HG03460 (cell line): ENCODE data around the gene TNS1.
"Not testable (repeated sequence)": the region's sequence is repeated elsewhere in the genome, so short reads cannot be mapped to it uniquely, and the experiment has no call there.

Experiments
- ATAC-seq: cut with Tn5 transposase; IDR thresholded peaks from one replicate; pipeline ENCODE4 v1.9.1; 2021; ENCODE audit not compliant: unreplicated experiment

The TNS1 gene

DNA sequence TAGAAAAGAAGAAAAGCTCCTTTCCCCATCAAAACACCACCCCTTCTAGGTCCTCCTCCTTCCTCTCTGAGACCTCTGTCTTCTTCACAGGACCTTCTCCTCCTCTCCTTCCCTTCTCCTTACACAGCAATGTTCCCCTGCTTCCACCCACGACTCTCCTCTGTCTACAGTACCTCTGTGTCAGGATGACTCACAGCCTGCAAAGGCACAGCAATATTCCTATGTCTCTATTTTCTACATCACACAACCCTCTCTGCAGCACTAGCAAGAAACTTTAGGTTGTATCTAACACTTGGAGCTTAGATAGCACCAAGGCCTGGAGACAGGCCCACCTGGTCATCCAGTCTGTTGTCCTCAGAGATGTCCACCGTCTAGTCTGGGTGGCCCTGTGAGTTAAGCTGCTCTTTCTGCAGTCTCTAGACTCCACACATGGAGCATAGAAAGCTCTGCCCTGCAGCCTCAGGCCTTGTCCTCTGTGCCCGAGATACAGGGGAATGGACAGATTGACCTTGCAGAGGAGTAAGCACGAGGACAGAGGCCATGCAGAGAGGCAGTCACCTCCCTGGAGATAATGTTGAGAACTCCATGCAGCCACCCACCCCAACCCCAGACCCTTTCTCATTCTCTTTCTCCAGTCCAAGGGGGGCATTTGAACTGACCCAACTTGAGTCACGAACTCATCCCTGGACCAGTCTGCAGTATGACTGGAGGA, 212.0 kb downstream of the TNS1 start:
- ATAC-seq: no peak

DNA sequence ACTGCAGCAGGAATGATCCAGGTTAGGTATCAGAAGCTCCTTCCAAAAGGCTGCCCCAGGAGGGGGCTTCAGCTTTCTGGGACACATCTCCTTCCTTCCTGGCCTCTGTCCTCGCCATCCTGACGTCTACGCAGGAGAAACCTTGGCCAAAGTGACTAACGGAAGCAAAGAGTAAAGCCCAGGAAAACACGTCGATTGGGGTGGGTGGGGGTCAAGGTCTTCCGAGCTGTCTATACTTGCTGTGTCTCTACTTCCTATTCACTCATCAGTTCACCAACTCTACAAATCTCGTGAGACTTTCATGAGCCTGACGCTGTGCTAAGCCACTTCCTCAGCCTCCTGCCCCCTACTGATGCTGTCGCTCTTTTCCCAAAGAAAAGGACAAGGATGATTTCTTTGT, 212.6 kb downstream of the TNS1 start:
- ATAC-seq: peak; percentile 61

DNA sequence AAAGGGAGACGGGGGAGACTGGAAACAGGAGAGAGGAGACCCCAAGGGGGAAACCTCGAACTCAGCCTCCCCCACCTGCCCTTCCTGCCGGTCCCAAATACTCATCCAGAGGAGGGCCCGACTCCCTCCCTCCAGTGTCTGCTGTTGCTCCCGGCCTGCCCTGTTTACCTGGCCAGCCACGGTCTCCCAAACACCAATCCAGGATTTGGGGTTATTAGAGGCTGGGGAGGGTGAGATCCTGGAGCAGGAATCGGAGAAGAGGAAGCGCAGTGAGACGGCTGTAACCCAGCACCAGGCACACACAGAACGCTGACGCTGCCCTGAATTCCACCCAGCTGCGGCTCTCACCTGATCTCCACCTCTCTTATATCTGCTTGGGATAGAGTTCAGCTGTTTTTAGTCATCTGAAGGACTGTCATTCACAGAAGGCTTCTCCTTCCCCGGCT, 213.0 kb downstream of the TNS1 start:
- no peak for ATAC-seq

DNA sequence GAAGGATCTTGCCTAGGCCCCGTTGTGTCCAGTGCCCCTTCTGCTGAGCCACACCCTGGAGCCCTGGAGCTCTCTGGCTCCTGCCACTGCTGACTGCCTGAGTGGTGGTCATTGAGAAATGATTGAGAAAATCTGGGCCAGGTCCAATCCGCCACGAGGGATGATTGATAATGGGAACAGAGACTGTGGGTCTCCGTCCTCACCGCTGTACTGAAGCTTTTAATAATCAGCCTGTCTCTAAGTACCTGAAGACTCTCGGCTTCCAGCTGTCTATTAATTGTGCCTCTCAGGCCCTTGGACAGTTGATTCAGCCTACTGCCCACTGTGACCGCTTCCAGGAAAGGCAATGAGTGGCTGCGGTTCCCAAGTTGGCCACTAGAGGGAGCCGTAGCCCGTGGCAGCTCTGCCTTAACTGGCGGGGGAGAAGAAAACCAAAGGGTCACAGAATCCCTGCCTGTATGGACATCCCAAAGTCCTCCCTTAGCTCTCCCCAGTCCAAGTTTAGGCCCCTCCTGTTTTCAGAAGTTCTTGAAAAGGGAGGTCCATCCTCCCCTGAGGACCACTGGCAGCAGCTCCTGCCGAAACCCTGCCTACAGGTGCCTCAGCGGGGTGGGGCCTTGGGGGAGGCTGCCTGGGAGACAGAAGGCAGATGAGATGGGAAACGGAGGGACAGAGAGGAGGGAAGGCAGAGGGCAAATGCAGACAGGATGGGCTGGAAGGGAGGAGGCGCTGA, 213.6 kb downstream of the TNS1 start:
- ATAC-seq: no peak

DNA sequence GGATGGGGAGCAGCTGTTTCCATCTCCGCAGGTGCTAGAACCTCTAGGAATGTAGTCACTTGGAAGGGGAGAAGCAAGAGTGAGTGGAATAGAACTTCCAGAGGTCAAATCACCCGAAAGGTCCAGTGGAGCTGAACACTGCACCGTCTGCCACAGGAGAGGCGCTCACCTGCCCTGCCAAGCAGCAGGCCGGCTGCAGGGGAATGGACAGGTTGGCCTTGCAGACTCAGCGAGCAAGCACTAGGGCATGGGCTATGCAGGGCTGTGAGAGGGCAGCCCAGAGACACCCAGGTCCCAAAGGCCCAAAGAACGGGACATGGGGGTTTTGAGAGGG, 214.2 kb downstream of the TNS1 start:
- no peak for ATAC-seq

DNA sequence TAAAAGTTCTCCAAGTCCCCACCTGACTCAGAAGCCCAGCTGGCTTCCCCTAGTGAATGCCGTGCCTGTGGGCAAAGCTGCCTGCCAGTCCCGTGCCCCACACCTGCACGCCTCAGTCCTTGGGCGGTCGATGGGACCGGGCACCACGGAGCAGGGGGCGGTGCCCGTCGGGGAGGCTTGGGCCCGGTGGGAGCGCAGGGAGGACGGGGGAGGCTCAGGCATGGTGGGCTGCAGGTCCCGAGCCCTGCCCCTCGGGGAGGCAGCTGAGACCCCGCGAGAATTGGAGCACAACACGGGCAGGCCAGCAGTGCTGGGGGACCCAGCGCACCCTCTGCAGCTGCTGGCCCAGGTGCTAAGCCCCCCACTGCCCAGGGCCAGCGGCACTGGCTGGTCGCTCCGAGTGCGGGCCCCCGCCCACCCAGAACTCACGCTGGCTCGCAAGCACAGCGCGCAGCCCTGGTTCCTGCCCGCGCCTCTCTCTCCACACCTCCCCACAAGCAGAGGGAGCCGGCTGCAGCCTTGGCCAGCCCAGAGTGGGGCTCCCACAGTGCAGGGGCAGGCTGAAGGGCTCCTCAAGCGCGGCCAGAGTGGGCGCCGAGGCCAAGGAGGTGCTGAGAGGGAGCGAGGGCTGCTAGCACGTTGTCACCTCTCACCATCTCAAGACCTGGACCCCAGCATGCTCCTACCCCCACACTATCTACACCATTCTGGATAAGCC, 215.5 kb downstream of the TNS1 start:
- no peak for ATAC-seq

DNA sequence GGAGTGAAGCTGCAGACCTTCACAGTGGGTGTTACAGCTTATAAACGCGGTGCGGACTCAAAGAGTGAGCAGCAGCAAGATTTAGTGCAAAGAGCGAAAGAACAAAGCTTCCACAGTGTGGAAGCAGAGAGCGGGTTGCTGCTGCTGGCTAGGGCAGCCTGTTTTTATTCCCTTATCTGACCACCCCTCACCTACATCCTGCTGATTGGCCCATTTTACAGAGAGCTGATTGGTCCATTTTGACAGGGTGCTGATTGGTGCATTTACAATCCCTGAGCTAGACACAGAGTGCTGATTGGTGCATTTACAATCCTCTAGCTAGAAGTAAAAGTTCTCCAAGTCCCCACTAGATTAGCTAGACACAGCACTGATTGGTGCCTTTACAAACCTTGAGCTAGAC, 216.2 kb downstream of the TNS1 start:
- not testable (repeated sequence) for ATAC-seq

DNA sequence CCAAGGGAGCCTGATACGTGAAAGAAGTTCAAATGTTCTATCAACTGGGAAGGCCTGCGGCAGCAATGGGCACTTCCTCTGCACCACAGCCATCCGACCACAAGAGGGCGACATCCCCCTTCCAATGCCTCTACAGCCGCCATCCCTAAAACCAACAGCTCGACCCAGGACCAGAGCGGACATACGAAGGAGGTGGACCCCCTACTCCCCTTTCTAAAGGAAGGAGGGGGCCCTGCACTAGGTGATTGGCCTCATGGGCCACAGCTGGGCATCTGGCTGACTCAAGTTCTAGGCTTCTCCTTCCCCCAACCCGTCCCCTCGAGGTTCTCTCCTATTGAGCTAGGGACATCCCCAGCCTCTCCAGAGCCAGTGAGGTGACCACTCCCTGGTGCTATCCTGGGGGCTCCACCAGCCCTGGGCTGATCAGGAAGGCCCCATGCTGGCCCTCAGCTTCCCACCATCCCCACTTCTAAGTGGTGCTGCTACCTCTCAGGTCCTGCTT, 217.2 kb downstream of the TNS1 start:
- peak; percentile 50 for ATAC-seq

DNA sequence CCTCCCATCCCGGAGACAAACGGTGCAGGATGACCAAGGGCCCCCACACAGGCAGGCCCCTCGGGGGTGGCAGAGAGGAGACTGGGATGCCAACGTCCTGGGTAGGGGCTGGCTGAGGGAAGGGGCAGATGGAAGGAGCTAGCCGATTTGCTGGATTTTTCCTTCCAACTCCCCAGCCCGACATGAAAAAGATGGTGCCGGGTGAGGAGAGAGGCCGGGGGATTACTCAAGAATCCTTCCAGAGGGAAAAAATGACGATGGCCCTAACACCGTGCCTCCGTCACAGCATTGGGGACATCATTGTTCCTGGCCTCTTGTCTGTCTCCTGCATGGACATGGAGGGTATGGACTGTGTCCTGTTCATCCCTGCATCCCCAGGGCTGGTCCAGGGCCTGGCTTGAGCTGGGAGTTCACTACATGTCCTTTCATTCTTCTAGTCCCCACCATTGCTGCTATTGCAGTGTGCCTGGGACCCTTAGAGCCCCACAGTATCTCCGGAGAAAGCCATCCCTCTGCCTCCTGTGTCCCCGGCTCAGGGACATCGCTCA, 217.7 kb downstream of the TNS1 start:
- ATAC-seq: no peak

DNA sequence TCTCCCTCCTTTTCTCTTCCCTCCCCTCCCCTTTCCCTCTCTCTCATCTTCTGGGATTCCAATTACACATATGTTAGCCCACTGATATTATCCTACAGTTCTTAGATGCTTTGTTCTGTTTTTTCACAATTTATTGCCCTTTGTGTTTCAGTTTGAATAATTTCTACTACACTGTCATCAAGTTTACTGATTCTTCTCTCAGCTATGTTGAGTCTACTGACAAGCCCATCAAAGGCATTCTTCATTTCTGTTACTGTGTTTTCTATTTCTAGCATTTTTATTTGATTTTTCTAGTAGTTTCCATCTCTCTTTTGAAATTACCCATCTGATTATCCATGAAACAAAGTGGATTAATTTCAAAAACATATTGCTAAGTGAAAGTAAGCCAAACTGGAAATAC, 219.6 kb downstream of the TNS1 start:
- ATAC-seq: no peak

DNA sequence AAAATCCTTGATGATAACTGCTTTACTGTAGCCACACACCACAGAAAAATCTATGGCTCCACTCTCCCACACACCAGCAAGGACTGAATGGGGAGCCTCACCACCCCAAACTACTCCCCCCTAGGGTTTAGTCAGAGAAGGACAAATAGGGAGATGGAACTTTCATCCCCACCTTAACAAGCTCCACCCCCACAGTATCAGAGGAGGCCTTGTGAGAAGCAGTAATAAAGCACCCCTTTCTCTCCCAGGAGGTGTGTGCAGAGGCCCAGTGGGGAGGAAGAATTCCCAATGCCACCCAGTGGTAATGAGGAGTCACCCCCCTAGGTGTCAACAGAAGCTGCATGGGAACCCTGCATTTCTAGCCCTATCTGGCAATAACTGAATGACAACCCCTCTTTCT, 224.9 kb downstream of the TNS1 start:
- ATAC-seq: no peak

DNA sequence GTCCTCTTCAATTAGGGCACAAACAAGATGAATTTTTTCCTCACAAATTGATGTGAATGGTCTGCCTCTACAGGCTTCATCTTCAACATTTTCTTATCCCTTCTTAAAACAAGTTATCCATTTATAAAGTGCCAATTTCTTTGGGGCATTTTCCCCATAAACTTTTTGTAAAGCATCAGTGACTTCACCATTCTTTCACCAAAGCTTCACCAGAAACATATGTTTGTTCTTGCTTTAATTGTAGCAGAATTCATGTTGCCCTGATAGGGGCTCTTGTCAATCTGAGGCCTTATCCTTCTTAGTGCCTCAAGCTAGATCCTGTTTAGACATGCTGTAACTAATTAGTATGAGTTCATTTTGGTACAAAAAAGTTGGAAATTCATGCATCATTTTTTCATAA, 226.2 kb downstream of the TNS1 start:
- no peak for ATAC-seq

DNA sequence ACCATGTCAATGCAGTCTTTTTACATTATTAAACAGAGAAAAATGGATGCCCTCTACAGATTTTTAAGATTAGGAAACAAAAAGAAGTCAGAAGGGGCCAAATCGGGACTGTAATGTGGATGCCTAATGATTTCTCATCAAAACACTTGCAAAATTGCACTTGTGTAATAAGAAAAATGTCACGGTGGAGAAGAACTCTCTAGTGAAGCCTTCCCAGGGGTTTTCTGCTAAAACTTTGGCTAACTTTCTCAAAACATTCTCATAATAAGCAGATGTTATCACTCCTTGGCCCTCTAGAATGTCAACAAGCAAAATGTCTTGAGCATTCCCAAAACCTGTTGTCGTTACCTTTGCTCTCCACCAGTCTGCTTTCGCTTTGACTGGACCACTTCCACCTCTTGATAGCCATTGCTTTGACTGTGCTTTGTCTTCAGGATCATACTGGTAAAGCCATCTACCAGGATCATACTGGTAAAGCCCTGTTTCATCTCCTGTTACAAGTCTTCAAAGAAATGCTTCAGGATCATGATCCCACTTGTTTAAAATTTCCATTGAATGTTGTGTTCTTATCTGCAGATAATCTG, 226.8 kb downstream of the TNS1 start:
- ATAC-seq: no peak

DNA sequence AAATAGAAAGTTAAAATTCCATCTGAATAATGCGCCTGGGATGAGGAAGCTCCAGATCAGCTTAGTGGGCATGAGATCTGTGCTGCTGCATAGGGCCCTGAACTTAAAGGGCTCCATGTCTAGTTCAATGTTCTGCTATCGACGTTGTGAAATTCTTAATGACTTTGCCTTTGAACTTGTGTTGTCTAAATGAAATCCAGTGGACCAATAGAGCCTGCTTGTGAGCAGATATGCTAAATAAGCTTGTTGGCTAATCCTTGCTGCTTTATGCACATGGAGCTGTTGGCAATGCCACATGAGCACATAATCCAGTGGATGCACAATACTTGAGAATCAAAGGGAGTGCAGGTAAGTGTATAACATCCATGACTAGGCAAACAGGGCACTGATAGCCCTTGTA, 228.6 kb downstream of the TNS1 start:
- no peak for ATAC-seq

DNA sequence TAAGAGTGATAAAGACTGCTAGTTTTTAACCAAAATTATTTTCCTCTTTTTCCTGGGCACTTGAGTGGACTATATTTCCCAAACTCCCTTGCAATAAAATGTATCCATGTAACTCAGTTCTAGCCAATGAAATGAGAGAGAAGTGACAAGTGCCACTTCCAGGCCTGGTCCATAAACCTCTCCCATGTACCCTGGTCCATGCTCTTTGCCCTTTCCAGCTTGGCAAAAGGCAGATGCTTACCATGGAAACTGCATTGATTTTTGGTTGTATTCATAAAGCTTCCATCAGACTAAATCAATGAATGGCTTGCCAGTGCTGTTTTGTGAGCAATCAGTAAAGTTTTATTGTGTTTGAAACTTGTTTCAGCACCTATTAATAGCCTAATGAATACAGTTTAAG, 229.3 kb downstream of the TNS1 start:
- ATAC-seq: no peak

DNA sequence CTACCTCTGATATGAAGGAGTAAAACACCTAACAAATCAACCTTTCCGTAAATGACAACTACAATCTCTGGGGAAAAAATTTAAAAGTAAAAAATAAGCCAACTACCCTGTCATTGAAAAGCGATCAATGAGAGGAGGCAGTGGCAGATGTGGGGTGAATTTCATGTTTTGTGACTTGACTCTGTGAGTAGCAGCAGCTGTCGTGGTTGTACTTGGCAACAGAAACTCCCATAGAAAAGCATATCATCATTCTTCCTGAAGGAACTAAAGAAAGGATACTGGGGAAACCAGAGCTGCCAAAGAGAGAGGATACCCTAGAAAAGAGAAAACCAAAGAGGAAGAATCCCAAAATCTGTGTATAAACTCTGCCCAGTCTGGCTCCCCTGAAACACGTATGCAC, 236.4 kb downstream of the TNS1 start:
- no peak for ATAC-seq

DNA sequence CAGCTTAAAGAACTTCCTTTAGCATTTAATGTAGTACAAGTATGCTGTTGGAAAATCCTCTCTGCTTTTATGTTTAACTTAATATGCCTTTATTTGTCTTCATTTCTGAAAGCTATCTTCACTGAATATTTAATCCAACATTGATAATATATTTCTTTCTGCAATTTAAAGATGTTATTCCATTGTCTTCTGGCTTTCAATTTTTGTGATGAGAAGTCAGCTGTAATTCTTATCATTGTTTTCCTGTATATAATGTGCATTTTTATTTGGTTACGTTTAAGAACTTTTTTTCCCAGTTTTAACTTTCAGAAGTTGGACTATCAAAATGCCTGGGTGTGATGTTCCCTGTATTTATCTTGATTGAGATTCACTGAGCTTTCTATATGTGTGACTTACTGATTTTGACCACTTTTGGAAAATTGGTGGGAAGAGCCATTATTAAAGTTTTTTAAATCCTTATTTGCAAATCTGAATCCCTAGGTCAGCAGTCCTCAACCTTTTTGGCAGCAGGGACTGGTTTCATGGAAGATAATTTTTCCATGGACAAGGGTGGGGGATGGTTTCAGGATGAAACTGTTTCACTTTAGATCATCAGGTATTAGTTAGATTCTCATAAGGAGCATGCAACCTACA, 241.0 kb downstream of the TNS1 start:
- no peak for ATAC-seq

DNA sequence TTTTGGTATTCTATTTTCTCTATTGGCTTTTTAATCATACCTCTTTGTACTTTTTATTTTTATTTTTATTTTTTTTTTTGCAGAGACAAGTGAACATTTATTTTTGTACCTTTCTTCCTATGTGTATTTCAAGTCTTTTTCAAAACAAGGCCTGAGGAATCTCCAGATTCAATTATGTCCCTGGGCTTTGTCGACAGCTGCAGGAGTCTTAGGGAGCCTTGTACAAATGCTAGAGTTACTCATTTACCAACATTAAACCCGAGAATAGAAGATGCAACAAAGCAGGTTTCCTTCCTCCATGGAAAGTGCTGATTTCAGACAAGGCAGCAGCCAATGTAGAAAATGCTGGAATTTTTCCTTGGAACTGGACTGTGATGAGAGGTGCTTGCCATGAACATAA, 242.8 kb downstream of the TNS1 start:
- ATAC-seq: no peak

DNA sequence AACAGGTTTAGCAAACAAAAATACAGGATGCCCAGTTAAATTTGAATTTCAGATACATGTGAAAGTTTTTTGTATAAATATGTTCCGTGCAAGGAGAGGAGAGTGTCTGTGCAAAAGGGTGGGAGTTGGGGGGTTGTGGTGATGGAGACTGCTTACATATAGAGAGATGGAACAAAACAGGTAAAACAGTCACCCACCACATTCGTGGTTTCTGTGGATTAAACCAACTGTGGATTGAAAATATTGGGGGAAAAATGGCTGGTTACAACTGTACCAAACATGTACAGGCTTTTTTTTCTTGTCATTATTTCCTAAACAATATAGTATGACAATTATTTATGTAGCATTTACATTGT, 245.7 kb downstream of the TNS1 start:
- no peak for ATAC-seq

DNA sequence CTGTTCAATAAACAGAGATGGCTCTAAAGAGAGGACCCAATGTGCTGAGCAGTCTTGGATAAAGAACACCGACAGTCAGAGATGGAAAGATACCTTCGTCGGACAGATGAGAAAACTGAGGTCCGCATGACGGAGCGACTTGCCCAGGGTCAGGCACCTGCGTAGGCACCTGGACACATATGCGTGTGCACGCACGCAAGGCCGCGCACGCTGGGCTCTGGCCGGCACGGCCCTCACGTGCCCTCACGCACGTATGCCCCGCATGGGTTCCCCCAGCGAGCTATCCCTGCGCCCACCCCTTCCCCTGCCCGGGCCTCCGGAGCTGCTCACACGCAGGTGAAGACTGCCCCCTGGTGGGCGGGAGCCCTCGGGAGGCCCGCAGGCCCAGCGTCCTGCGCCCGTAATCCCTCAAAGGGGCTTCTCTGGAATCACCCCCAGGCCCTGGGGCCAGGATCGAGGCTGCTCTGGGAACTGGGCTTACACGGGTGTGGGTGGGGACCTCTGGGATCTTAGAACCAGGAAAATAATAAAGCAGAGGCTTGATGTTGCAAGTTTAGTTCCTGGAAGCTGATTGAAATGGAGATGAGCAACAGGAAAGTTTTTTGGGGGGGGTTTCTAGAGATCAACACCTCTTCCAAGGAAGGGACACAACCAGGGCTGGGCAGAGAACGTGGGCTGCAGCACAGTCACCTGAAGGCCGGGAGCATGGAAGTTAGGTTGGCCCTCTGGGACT, 246.3 kb downstream of the TNS1 start:
- ATAC-seq: no peak
